IMR-90 (cell line): ENCODE data around the gene AIDA. TPM values are rescaled to one million over a fixed set of nuclear protein-coding genes. Genes with fewer than 3 reads are reported as not detected.

Experiments used
- ATAC-seq: fragments of 200-7000 bp; cut with Tn5 transposase; 2 replicates; pipeline ENCODE4 v1.9.1; 2020; ENCODE audit warnings: low read depth, mild to moderate bottlenecking, moderate library complexity
- BruUV-seq: library from RNA; stranded (reverse); fragments of 400-500 nt; replicated peaks from 2 replicates; lab custom pipeline; 2021; lab: Mats Ljungman, UMichigan
- CTCF ChIA-PET: fragments of 300-600 bp; formaldehyde crosslinking; extraction: SDS; loops from one replicate; lab custom pipeline; 2021; ENCODE audit warnings: antibody characterized with exemption; lab: Yijun Ruan, JAX
- POLR2A ChIA-PET: fragments of 300-600 bp; sonication (Branson Sonifier 250); formaldehyde crosslinking; loops from one replicate; lab custom pipeline; 2022; ENCODE audit warnings: antibody characterized with exemption; ENCODE audit not compliant: unreplicated experiment; lab: Charles Lee
- DNase-seq: peaks from one replicate; pipeline ENCODE4 v3.0.0; 2013
- H2AFZ ChIP-seq: replicated peaks from 2 replicates; pipeline ENCODE3; 2013; ENCODE audit warnings: low read length, mild to moderate bottlenecking; ENCODE audit not compliant: poor library complexity
- H2AK5ac ChIP-seq: 2 replicates; pipeline ENCODE4 v1.6.1; 2013; ENCODE audit warnings: low read depth, low read length, inconsistent platforms
- H2AK9ac ChIP-seq: replicated peaks from 2 replicates; pipeline ENCODE3; 2013; ENCODE audit warnings: mild to moderate bottlenecking, low read depth, low read length, moderate library complexity; ENCODE audit not compliant: poor library complexity
- H2BK120ac ChIP-seq: 2 replicates; pipeline ENCODE4 v1.6.1; 2013; ENCODE audit warnings: low read depth, low read length, inconsistent platforms
- H2BK15ac ChIP-seq: 3 replicates; pipeline ENCODE4 v1.6.1; 2013; ENCODE audit warnings: low read depth, low read length, inconsistent platforms
- H2BK20ac ChIP-seq: 2 replicates; pipeline ENCODE4 v1.6.1; 2013; ENCODE audit warnings: low read depth, mild to moderate bottlenecking, inconsistent platforms, low read length, moderate library complexity
- H2BK5ac ChIP-seq: 2 replicates; pipeline ENCODE4 v1.6.1; 2013; ENCODE audit warnings: mild to moderate bottlenecking, low read depth, low read length, inconsistent platforms; ENCODE audit not compliant: poor library complexity, severe bottlenecking
- H3K14ac ChIP-seq: replicated peaks from 2 replicates; pipeline ENCODE4 v1.6.1; 2013; ENCODE audit warnings: low read depth, low read length, inconsistent platforms
- H3K18ac ChIP-seq: 2 replicates; pipeline ENCODE4 v1.6.1; 2013; ENCODE audit warnings: low read depth, low read length, control low read depth
- H3K23ac ChIP-seq: 2 replicates; pipeline ENCODE4 v1.6.1; 2013; ENCODE audit warnings: low read depth, low read length, inconsistent platforms
- H3K27ac ChIP-seq: 2 replicates; pipeline ENCODE4 v1.5.1; 2013; ENCODE audit warnings: mild to moderate bottlenecking, control low read depth, low read length; ENCODE audit not compliant: insufficient read depth
- H3K27me3 ChIP-seq: 2 replicates; pipeline ENCODE4 v1.6.1; 2013; ENCODE audit warnings: low read length; ENCODE audit not compliant: control insufficient read depth, insufficient read depth
- H3K36me3 ChIP-seq: 2 replicates; pipeline ENCODE4 v1.6.1; 2013; ENCODE audit warnings: low read length, mixed read lengths; ENCODE audit not compliant: control insufficient read depth, insufficient read depth
- H3K4ac ChIP-seq: 2 replicates; pipeline ENCODE4 v1.6.1; 2013; ENCODE audit warnings: low read depth, low read length, inconsistent platforms
- H3K4me1 ChIP-seq: 2 replicates; pipeline ENCODE4 v1.6.1; 2013; ENCODE audit warnings: low read length, mixed read lengths; ENCODE audit not compliant: control insufficient read depth, insufficient read depth
- H3K4me2 ChIP-seq: 2 replicates; pipeline ENCODE4 v1.6.1; 2013; ENCODE audit warnings: low read depth, mild to moderate bottlenecking, control low read depth, low read length, moderate library complexity
- H3K4me3 ChIP-seq: 2 replicates; pipeline ENCODE4 v1.5.1; 2013; ENCODE audit warnings: low read depth, mild to moderate bottlenecking, control low read depth, low read length, moderate library complexity; ENCODE audit not compliant: insufficient read depth
- H3K56ac ChIP-seq: 2 replicates; pipeline ENCODE4 v1.6.1; 2013; ENCODE audit warnings: low read length, inconsistent platforms; ENCODE audit not compliant: insufficient read depth; ENCODE audit errors: extremely low read depth
- H3K79me1 ChIP-seq, 2 experiments: 2 replicates each; pipeline ENCODE4 v1.6.1; 2013; ENCODE audit warnings: low read length in 2 of 2, inconsistent platforms in 1 of 2, low read depth in 1 of 2
- H3K9ac ChIP-seq: 2 replicates; pipeline ENCODE4 v1.6.1; 2013; ENCODE audit warnings: low read depth, low read length, control low read depth
- H3K9me1 ChIP-seq: 2 replicates; pipeline ENCODE4 v1.6.1; 2013; ENCODE audit warnings: low read length, inconsistent platforms; ENCODE audit not compliant: insufficient read depth
- H3K9me3 ChIP-seq: 2 replicates; pipeline ENCODE4 v1.6.1; 2013; ENCODE audit warnings: low read length; ENCODE audit not compliant: control insufficient read depth, insufficient read depth
- H4K20me1 ChIP-seq: 2 replicates; pipeline ENCODE4 v1.6.1; 2013; ENCODE audit warnings: low read length, inconsistent platforms; ENCODE audit not compliant: insufficient read depth
- H4K5ac ChIP-seq: 2 replicates; pipeline ENCODE4 v1.6.1; 2013; ENCODE audit warnings: mild to moderate bottlenecking, low read depth, low read length, control low read depth
- H4K8ac ChIP-seq, 2 experiments: 2 replicates each; pipeline ENCODE4 v1.6.1; 2013; ENCODE audit warnings: low read depth in 2 of 2, low read length in 2 of 2, control low read depth in 1 of 2, inconsistent platforms in 1 of 2
- H4K91ac ChIP-seq: 2 replicates; pipeline ENCODE4 v1.6.1; 2013; ENCODE audit warnings: low read depth, low read length, inconsistent platforms; ENCODE audit not compliant: insufficient read depth
- BHLHE40 ChIP-seq: fragments of 150-350 bp; IDR thresholded peaks from 2 replicates; pipeline ENCODE4 v1.6.1; 2016; ENCODE audit warnings: mild to moderate bottlenecking, low read depth, low read length
- CEBPB ChIP-seq: IDR thresholded peaks from 2 replicates; pipeline ENCODE4 v1.6.1; 2012; ENCODE audit warnings: low read depth, low read length, improper control_type of control experiment
- CHD1 ChIP-seq: IDR thresholded peaks from 2 replicates; pipeline ENCODE4 v1.6.1; 2012; ENCODE audit warnings: low read depth, low read length, improper control_type of control experiment
- FOS ChIP-seq: fragments of 150-350 bp; IDR thresholded peaks from 2 replicates; pipeline ENCODE4 v1.6.1; 2016; ENCODE audit warnings: low read depth, low read length
- MAFK ChIP-seq: IDR thresholded peaks from 2 replicates; pipeline ENCODE4 v1.6.1; 2012; ENCODE audit warnings: low read depth, low read length, improper control_type of control experiment
- WGBS, 2 experiments: methylation state at CpG; one replicate each; pipeline versions ENCODE4 v1.1.5 to v1.1.7; 2013; ENCODE audit warnings: missing lambda C conversion rate in 2 of 2; ENCODE audit not compliant: insufficient read length in 1 of 2; ENCODE audit errors: extremely low coverage in 2 of 2; 5-methylcytosine and 5-hydroxymethylcytosine counted together
- dilution Hi-C: fragments of 300-500 bp; cut with HindIII; formaldehyde crosslinking; loops from one replicate; pipeline ENCODE4 v1.14.3; 2018; ENCODE audit warnings: low sequenced_read_pairs; ENCODE audit not compliant: unreplicated experiment
- in situ Hi-C: fragments of 300-500 bp; cut with MboI; formaldehyde crosslinking; loops from 3 replicates; pipeline ENCODE4 v1.14.3; 2019; ENCODE audit warnings: low sequenced_read_pairs, inconsistent platforms, mixed read lengths
- intact Hi-C: fragments of 100-400 bp; cut with micrococcal nuclease; formaldehyde crosslinking; loops from 2 replicates; pipeline ENCODE4 v1.10.0; 2022
- polyA plus RNA-seq, 3 experiments: library from polyadenylated mRNA; depleted of rRNA; stranded (reverse); fragments of >200 nt; gene quantifications; 2 replicates each; pipeline ENCODE4 v1.2.3, GENCODE V29; 2012; ENCODE audit warnings: low replicate concordance in 1 of 3
- total RNA-seq: library from RNA; depleted of rRNA; stranded (reverse); fragments of >200 nt; gene quantifications from 2 replicates; pipeline ENCODE4 v1.2.3, GENCODE V29; 2012
- TF ChIP-seq, protein P1 (sequence below): fragments of 150-350 bp; IDR thresholded peaks from 2 replicates; pipeline ENCODE4 v1.6.1; 2016; ENCODE audit warnings: low read depth, mild to moderate bottlenecking, low read length, moderate library complexity, borderline replicate concordance
- TF ChIP-seq, protein P2 (sequence below): fragments of 150-350 bp; IDR thresholded peaks from 2 replicates; pipeline ENCODE4 v1.6.1; 2017; ENCODE audit warnings: mild to moderate bottlenecking, antibody characterized with exemption, low read length, low read depth

Gene AIDA
- total and polyA plus RNA-seq, 2 of the 4 experiments (the other 2 are of a cell fraction), result 47.9 to 48.6 TPM

DNA sequence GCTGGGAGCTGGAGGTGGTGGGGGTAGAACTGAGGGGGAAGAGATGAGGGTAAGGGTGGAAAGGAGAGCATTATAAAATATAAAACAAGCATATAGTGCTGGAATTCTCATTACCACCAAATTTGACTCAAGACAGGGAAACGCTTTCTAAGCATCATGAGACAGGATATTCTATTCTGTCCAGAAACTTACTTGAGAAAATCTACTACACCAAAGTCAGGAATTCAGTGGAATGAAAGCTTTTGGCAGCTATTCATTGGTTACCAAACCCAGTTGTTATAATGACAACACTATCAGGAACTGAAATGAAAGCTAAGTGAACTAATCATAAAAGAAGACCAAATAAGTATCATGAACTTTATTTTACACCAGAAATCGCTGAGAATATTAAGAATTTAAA, 14.5 kb downstream of the AIDA start:
- Histone ChIP-seq H3K4me1 (no peaks in the 10 kb centered on the region), H2AK5ac (no peak overlapping the region), H2AK9ac (no peak overlapping the region), H3K9me1 (no peaks in the 10 kb centered on the region), H3K14ac (no peak overlapping the region), H2BK5ac (no peak overlapping the region), H3K4me2 (no peak overlapping the region), H2BK20ac (no peak overlapping the region), H3K27ac (peak overlapping the region; percentile 13; the same call in 1 of the 2 replicates), H3K4me3 (no peak overlapping the region), H4K5ac (no peak overlapping the region), H4K91ac (no peak overlapping the region), H3K18ac (no peak overlapping the region), H3K56ac (no peak overlapping the region), H3K36me3 (peaks cover 14% of the 10 kb centered on the region; the same call in 1 of the 2 replicates), H3K4ac (no peak overlapping the region), H4K20me1 (no peaks in the 10 kb centered on the region), H3K79me1 (peaks cover 12 to 31% of the 10 kb centered on the region in 2 experiments), H4K8ac (no peak overlapping the region), H2BK120ac (no peak overlapping the region), H2AFZ (no peak overlapping the region), H3K27me3 (no peaks in the 10 kb centered on the region), H3K23ac (no peak overlapping the region), H3K9me3 (no peaks in the 10 kb centered on the region), H3K9ac (no peak overlapping the region), H2BK15ac (no peak overlapping the region)
- intact Hi-C loops, result no loop called here
- WGBS, 2 experiments, result 100% methylated on average over 1 of the region's 2 CpGs; no CpG with 5 or more reads in 1 of the 2 experiments
- ChIA-PET POLR2A (no interaction called here), CTCF (interaction anchor here (0.7 kb wide), 1 partner anchor 62 kb away, joined by 3 read pairs; no protein-coding TSS in a partner anchor)
- TF ChIP-seq CEBPB, result no peak
- TF ChIP-seq FOS, result no peak
- no peak for TF ChIP-seq MAFK
- TF ChIP-seq, protein P1, sequence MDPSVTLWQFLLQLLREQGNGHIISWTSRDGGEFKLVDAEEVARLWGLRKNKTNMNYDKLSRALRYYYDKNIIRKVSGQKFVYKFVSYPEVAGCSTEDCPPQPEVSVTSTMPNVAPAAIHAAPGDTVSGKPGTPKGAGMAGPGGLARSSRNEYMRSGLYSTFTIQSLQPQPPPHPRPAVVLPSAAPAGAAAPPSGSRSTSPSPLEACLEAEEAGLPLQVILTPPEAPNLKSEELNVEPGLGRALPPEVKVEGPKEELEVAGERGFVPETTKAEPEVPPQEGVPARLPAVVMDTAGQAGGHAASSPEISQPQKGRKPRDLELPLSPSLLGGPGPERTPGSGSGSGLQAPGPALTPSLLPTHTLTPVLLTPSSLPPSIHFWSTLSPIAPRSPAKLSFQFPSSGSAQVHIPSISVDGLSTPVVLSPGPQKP, result no peak
- TF ChIP-seq BHLHE40, result no peak
- TF ChIP-seq, protein P2, sequence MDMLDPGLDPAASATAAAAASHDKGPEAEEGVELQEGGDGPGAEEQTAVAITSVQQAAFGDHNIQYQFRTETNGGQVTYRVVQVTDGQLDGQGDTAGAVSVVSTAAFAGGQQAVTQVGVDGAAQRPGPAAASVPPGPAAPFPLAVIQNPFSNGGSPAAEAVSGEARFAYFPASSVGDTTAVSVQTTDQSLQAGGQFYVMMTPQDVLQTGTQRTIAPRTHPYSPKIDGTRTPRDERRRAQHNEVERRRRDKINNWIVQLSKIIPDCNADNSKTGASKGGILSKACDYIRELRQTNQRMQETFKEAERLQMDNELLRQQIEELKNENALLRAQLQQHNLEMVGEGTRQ, result no peak
- TF ChIP-seq CHD1, result no peak
- ATAC-seq (peak; percentile 62), DNase-seq (peak; percentile 56)
- dilution Hi-C loops, result no loop called here
- BruUV-seq, result no TSS peak
- in situ Hi-C loops, result no loop called here
